PC-3 (cell line): ENCODE measurements around the gene NDUFS5. TPM values are rescaled to one million over a fixed set of nuclear protein-coding genes. Genes with fewer than 3 reads are reported as not detected.
A peak's percentile ranks its signal among the peaks of the same experiment; 100 is the strongest.

Experiments
- ATAC-seq: fragments of 200-7000 bp; cut with Tn5 transposase; 2 replicates; pipeline ENCODE4 v1.9.1; 2020; ENCODE audit warnings: mild to moderate bottlenecking, moderate library complexity
- BruUV-seq: library from RNA; stranded (reverse); fragments of 400-500 nt; replicated peaks from 2 replicates; lab custom pipeline; 2021; lab: Mats Ljungman, UMichigan
- CTCF ChIA-PET: fragments of 300-600 bp; sonication (Branson Sonifier 250); formaldehyde crosslinking; loops from one replicate; lab custom pipeline; 2022; ENCODE audit warnings: antibody characterized with exemption; lab: Charles Lee
- POLR2A ChIA-PET: fragments of 300-600 bp; sonication (Branson Sonifier 250); formaldehyde crosslinking; loops from one replicate; lab custom pipeline; 2022; ENCODE audit warnings: antibody characterized with exemption; ENCODE audit not compliant: unreplicated experiment; lab: Charles Lee
- DNase-seq: peaks from one replicate; pipeline ENCODE4 v3.0.0-alpha.2; 2015
- H2AFZ ChIP-seq: fragments of 300-600 bp; sonication (generic); 2 replicates; pipeline ENCODE4 v1.6.0; 2016; ENCODE audit warnings: antibody characterized with exemption, low read length
- H3F3A ChIP-seq: fragments of 300-600 bp; sonication (generic); one replicate; pipeline ENCODE4 v1.6.0; 2017; ENCODE audit warnings: antibody characterized with exemption, low read length, control low read depth, mild to moderate bottlenecking; ENCODE audit not compliant: unreplicated experiment
- H3K27ac ChIP-seq: fragments of 300-600 bp; sonication (generic); 2 replicates; pipeline ENCODE4 v1.5.1; 2016; ENCODE audit warnings: mild to moderate bottlenecking, low read length
- H3K27me3 ChIP-seq: fragments of 300-600 bp; sonication (generic); 2 replicates; pipeline ENCODE4 v1.6.1; 2016; ENCODE audit warnings: low read length, mixed read lengths
- H3K36me3 ChIP-seq: fragments of 300-600 bp; sonication (generic); 2 replicates; pipeline ENCODE4 v1.6.1; 2016; ENCODE audit warnings: low read depth, mixed run types, low read length, mixed read lengths
- H3K4me1 ChIP-seq: fragments of 300-600 bp; sonication (generic); 2 replicates; pipeline ENCODE4 v1.5.1; 2016; ENCODE audit warnings: low read length; ENCODE audit not compliant: insufficient read depth
- H3K4me2 ChIP-seq: fragments of 300-600 bp; sonication (generic); 2 replicates; pipeline ENCODE4 v1.6.0; 2016; ENCODE audit warnings: low read length
- H3K4me3 ChIP-seq: fragments of 300-600 bp; sonication (generic); 2 replicates; pipeline ENCODE4 v1.5.1; 2016; ENCODE audit warnings: mild to moderate bottlenecking, low read length, mixed read lengths
- H3K79me2 ChIP-seq: fragments of 300-600 bp; sonication (generic); 2 replicates; pipeline ENCODE4 v1.6.1; 2017; ENCODE audit warnings: low read length, mixed read lengths
- H3K9ac ChIP-seq: fragments of 300-600 bp; sonication (generic); 2 replicates; pipeline ENCODE4 v1.6.0; 2016; ENCODE audit warnings: mild to moderate bottlenecking, low read length
- H3K9me2 ChIP-seq: fragments of 300-600 bp; sonication (generic); replicated peaks from 2 replicates; pipeline ENCODE4 v1.6.1; 2016; ENCODE audit warnings: mixed run types, low read length, mixed read lengths
- H3K9me3 ChIP-seq: fragments of 300-600 bp; sonication (generic); 2 replicates; pipeline ENCODE4 v1.6.1; 2016; ENCODE audit warnings: low read length, mixed read lengths
- H4K20me1 ChIP-seq: fragments of 300-600 bp; sonication (generic); 2 replicates; pipeline ENCODE4 v1.6.1; 2016; ENCODE audit warnings: low read length, mixed read lengths
- EZH2 ChIP-seq: fragments of 300-600 bp; sonication (generic); IDR thresholded peaks from one replicate; pipeline ENCODE4 v1.6.1; 2017; ENCODE audit warnings: antibody characterized with exemption, mild to moderate bottlenecking, low read length; ENCODE audit not compliant: unreplicated experiment
- EZH2phosphoT487 ChIP-seq: fragments of 300-600 bp; sonication (generic); IDR thresholded peaks from 2 replicates; pipeline ENCODE4 v1.6.1; 2018; ENCODE audit warnings: mild to moderate bottlenecking, antibody characterized with exemption, low read length, borderline replicate concordance
- intact Hi-C: fragments of 100-400 bp; cut with micrococcal nuclease; formaldehyde crosslinking; loops from 2 replicates; pipeline ENCODE4 v1.9.0; 2023
- total RNA-seq: library from RNA; depleted of rRNA; stranded (reverse); fragments of >200 nt; gene quantifications from 2 replicates; pipeline ENCODE4 v1.2.3, GENCODE V29; 2014
- TF ChIP-seq, protein P1 (sequence below): fragments of 300-600 bp; sonication (generic); conservative IDR thresholded peaks from 2 replicates; pipeline ENCODE4 v1.5.1; 2017; ENCODE audit warnings: antibody characterized with exemption, low read depth, mild to moderate bottlenecking, low read length

The NDUFS5 gene
- total RNA-seq, 1 experiment from 2014 or later, result 864 TPM

DNA sequence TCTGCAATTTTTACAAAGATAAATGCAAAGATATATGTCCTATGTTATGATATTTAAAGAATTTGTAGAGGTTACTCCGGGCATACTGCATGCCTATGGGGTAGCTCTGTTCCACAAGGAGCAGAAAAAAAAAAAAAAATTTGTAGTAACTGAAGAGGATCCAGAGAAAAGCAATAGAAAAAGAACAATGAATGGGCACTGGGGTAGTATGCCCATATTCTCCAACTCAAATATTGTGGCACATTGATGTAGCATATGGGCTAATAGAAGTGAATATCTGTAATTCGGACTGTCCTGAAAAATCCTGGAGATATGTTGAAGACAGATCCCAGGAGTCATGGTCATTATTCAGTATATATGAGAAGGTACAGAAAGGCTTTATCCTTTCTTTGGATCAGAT, 36.2 kb upstream of the NDUFS5 start:
- Histone ChIP-seq H3K9me2 (no peaks in the 10 kb centered on the region), H3K4me1 (peaks cover 47% of the 10 kb centered on the region), H3K27ac (no peak overlapping the region), H3K9ac (no peak overlapping the region), H3K4me2 (peak overlapping the region; percentile 92), H2AFZ (peak overlapping the region; percentile 97; the same call in 1 of the 2 replicates), H3K36me3 (peaks cover 2% of the 10 kb centered on the region; the same call in 1 of the 2 replicates), H3F3A (peaks cover 11% of the 10 kb centered on the region), H3K27me3 (no peaks in the 10 kb centered on the region), H3K9me3 (no peaks in the 10 kb centered on the region), H3K4me3 (no peak overlapping the region), H3K79me2 (peaks cover 39% of the 10 kb centered on the region), H4K20me1 (peaks cover 22% of the 10 kb centered on the region)
- TF ChIP-seq EZH2, result no peak
- no peak for TF ChIP-seq EZH2phosphoT487
- TF ChIP-seq, protein P1, sequence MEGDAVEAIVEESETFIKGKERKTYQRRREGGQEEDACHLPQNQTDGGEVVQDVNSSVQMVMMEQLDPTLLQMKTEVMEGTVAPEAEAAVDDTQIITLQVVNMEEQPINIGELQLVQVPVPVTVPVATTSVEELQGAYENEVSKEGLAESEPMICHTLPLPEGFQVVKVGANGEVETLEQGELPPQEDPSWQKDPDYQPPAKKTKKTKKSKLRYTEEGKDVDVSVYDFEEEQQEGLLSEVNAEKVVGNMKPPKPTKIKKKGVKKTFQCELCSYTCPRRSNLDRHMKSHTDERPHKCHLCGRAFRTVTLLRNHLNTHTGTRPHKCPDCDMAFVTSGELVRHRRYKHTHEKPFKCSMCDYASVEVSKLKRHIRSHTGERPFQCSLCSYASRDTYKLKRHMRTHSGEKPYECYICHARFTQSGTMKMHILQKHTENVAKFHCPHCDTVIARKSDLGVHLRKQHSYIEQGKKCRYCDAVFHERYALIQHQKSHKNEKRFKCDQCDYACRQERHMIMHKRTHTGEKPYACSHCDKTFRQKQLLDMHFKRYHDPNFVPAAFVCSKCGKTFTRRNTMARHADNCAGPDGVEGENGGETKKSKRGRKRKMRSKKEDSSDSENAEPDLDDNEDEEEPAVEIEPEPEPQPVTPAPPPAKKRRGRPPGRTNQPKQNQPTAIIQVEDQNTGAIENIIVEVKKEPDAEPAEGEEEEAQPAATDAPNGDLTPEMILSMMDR, result no peak
- BruUV-seq, result no TSS peak
- ChIA-PET POLR2A (interaction anchor here (1.0 kb wide), 1 partner anchor 14 kb away, joined by 8 read pairs; no protein-coding TSS in a partner anchor), CTCF (no interaction called here)
- intact Hi-C loops, result loop anchor here (2.0 to 5.0 kb wide), 2 partner anchors 37 to 117 kb away; partner anchors contain the start of genes MYCBP and NDUFS5
- DNase-seq (no peak), ATAC-seq (no peak)

DNA sequence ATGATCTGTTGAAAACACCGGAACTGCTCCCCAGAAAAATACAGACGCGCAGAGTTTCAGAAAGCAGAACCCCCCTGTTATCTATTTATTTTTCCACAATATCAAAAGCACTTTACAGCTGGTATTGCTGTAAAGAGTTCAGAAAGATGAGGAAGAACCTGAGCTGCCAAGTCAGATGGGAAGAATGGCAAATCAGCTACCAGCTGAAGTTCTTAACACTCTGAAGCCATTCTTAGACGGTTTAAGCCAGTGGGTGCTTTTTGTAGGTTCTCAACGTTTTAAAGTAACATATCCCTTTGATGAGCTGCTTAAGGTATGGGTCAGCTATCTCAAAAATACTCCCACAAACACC, 35.8 kb upstream of the NDUFS5 start:
- CTCF ChIA-PET, result no interaction called here
- no peak for ATAC-seq
- H3K4me1 ChIP-seq, result peaks cover 45% of the 10 kb centered on the region
- peaks cover 6% of the 10 kb centered on the region; the same call in 1 of the 2 replicates for H3K36me3 ChIP-seq
- peak overlapping the region; percentile 68 for H3K9ac ChIP-seq
- no peaks in the 10 kb centered on the region for H3K27me3 ChIP-seq
- H3F3A ChIP-seq, result peaks cover 11% of the 10 kb centered on the region
- H4K20me1 ChIP-seq, result peaks cover 26% of the 10 kb centered on the region
- intact Hi-C loops, result loop anchor here (2.0 to 5.0 kb wide), 2 partner anchors 37 to 118 kb away; partner anchors contain the start of genes MYCBP and NDUFS5
- H3K27ac ChIP-seq, result peak overlapping the region; percentile 33; the same call in 1 of the 2 replicates
- TSS peak; percentile 60 for BruUV-seq
- DNase-seq, result no peak
- no peaks in the 10 kb centered on the region for H3K9me2 ChIP-seq
- no peaks in the 10 kb centered on the region for H3K9me3 ChIP-seq
- peaks cover 43% of the 10 kb centered on the region for H3K79me2 ChIP-seq
- H3K4me3 ChIP-seq, result peak overlapping the region; percentile 91
- H3K4me2 ChIP-seq, result peak overlapping the region; percentile 92
- peak overlapping the region; percentile 97 for H2AFZ ChIP-seq
- POLR2A ChIA-PET, result interaction anchor here (1.0 kb wide), 1 partner anchor 14 kb away, joined by 8 read pairs; no protein-coding TSS in a partner anchor
- TF ChIP-seq, protein P1, result no peak
- no peak for TF ChIP-seq EZH2
- no peak for TF ChIP-seq EZH2phosphoT487
